Heart right ventricle (tissue), 16 donors: ENCODE data around the gene PARP11. TPM values are rescaled to one million over a fixed set of nuclear protein-coding genes. Genes with fewer than 3 reads are reported as not detected.
A peak's percentile ranks its signal among the peaks of the same experiment; 100 is the strongest.

Experiments
- ATAC-seq, 8 donors: fragments of 200-7000 bp; cut with Tn5 transposase; one replicate each; pipeline ENCODE4 v1.9.1; 2020; ENCODE audit warnings: mild to moderate bottlenecking in 8 of 8, moderate library complexity in 8 of 8, moderate number of reproducible peaks in 1 of 8
- DNase-seq, 2 donors: peaks; one replicate each; pipeline ENCODE4 v3.0.0-alpha.2; 2020
- H3K27ac ChIP-seq, 10 donors: fragments of 200-600 bp; sonication (generic) in 2 of 10; one replicate each; pipeline versions ENCODE4 v1.5.0 to v1.8.0; 2020 to 2022; ENCODE audit warnings: mild to moderate bottlenecking in 3 of 10
- H3K27me3 ChIP-seq, 7 donors: fragments of 200-600 bp; one replicate each; pipeline ENCODE4 v1.8.0; 2021 to 2022; ENCODE audit warnings: mild to moderate bottlenecking in 2 of 7
- H3K36me3 ChIP-seq, 9 donors: fragments of 200-600 bp; sonication (generic) in 1 of 9; one replicate each; pipeline versions ENCODE4 v1.5.0 to v1.8.0; 2020 to 2022; ENCODE audit warnings: mild to moderate bottlenecking in 2 of 9
- H3K4me1 ChIP-seq, 9 donors: fragments of 200-600 bp; sonication (generic) in 1 of 9; one replicate each; pipeline versions ENCODE4 v1.5.0 to v1.8.0; 2020 to 2022; ENCODE audit warnings: mild to moderate bottlenecking in 4 of 9
- H3K4me3 ChIP-seq, 10 donors: fragments of 200-600 bp; sonication (generic) in 2 of 10; one replicate each; pipeline versions ENCODE4 v1.5.0 to v1.8.0; 2020 to 2022; ENCODE audit warnings: mild to moderate bottlenecking in 7 of 10, moderate library complexity in 2 of 10
- H3K9me3 ChIP-seq, 11 donors: fragments of 200-600 bp in 10 of 11; sonication (generic) in 2 of 11; one replicate each; pipeline versions ENCODE4 v1.5.0 to v1.8.0; 2013 to 2022; ENCODE audit warnings: mild to moderate bottlenecking in 2 of 11, control low read depth in 1 of 11, moderate library complexity in 1 of 11
- CTCF ChIP-seq, 9 donors: fragments of 200-600 bp; sonication (generic) in 2 of 9; IDR thresholded peaks; one replicate each; pipeline versions ENCODE4 v1.5.0 to v1.8.0; 2021 to 2022; ENCODE audit warnings: antibody characterized with exemption in 9 of 9, mild to moderate bottlenecking in 5 of 9, moderate library complexity in 1 of 9
- whole genome bisulfite sequencing, 2 donors: extraction: QIAGEN DNeasy Blood & Tissue Kit; methylation state at CpG; one replicate each; pipeline ENCODE4 v1.1.7; 2013; ENCODE audit warnings: inconsistent platforms in 1 of 2; 5-methylcytosine and 5-hydroxymethylcytosine counted together
- intact Hi-C, 10 donors: fragments of 100-400 bp; cut with DNase I; formaldehyde crosslinking; loops; one replicate each; pipeline versions ENCODE4 v1.11.1 to v1.14.2; 2022
- long read RNA-seq, 3 donors: library from polyadenylated mRNA; unstranded; transcript quantifications; one replicate each; pipeline ENCODE4 v2.0.0, GENCODE V29; 2020 to 2021
- polyA plus RNA-seq, 2 donors: library from polyadenylated mRNA; stranded (reverse); fragments of 200-250 nt; gene quantifications; one replicate each; pipeline ENCODE4 v1.2.3, GENCODE V29; 2013
- total RNA-seq, 10 donors: library from RNA; stranded (reverse); fragmentation: NEBNext Ultra II Directional in 3 of 10; extraction: Animal tissue kit (Norgen Biotek cat#: 25700) in 3 of 10; gene quantifications; one replicate each; pipeline versions ENCODE4 v1.2.1 to v1.2.4, GENCODE V29; 2021 to 2023
- donor health status: Arrhythmogenic right ventricular cardiomyopathy.
- donor health status: ischemic (EF 13 %, LVEDD 7.1; RV severe dilation, severe dysfunction).
- donor health status: healthy with polysubstance abuse.
- donor health status: DM: no; HTN: yes; CAD: no.
- donor health status: DM: no; HTN: no; CAD: no.
- donor health status: ischemic (EF 25% LVEDD 6.9; RV normal size, moderate dysfunction).
- donor health status: ischemic (EF 25% LVEDD 5.7; RV mildly dilated, moderate dysfunction).
- donor health status: healthy.
- donor health status: DM: yes; HTN: yes; CAD: no.
- donor health status: Ischemic cardiomyopathy.
- donor health status: ischemic (EF 35%, LVEDD 5.7; RV mildly dilated, moderate dysfunction).
- donor health status: nonischemic (EF 11% LVEDD 7.7; RV severe dilation, severe dysfunction).
- donor health status: DM: yes; HTN: yes; CAD: no.
- donor health status: PGD.
- donor health status: ischemic (EF 29% LVEDD 5.4; RV normal size, mild dysfunction).
- donor health status: nonischemic (EF 23%, LVEDD 6.1; RV moderate dilation, normal function).

Gene PARP11
- total RNA-seq (1 to 10 TPM; 4.2 to 7.5 (median 5.7) TPM), polyA plus RNA-seq (1 to 10 TPM; 1.5 to 2.3 TPM)
- long read RNA-seq, donor 1, full-length matches to known transcripts, result 2 of 4 reads
- long read RNA-seq, donor 1, partial matches to known transcripts, result 0 of 4 reads
- long read RNA-seq, donor 1, other reads (novel, unspliced or antisense), result 2 of 4 reads
- long read RNA-seq, donor 2, partial matches to known transcripts, result 2 of 5 reads
- long read RNA-seq, donor 2, other reads (novel, unspliced or antisense), result 3 of 5 reads
- long read RNA-seq, donor 3, full-length matches to known transcripts, result 2 of 7 reads
- long read RNA-seq, donor 3, partial matches to known transcripts, result 1 of 7 reads
- long read RNA-seq, donor 3, other reads (novel, unspliced or antisense), result 4 of 7 reads

GRCh38 chr12:3872800-3873636, at the start of gene PARP11:
PARP11 (minus strand) TSS chr12:3873399; CDS start chr12:3873229, 170 bp downstream.
- Histone ChIP-seq H3K36me3 (no peaks in the 10 kb centered on the region), H3K4me1 (peaks cover 6 to 39% (median 19%) of the 10 kb centered on the region in 9 donors), H3K27me3 (no peaks in the 10 kb centered on the region), H3K4me3 (peak within 1 kb of the TSS; percentile 54 to 82 (median 74)), H3K9me3 (peaks cover 0 to under 1% (median 0%) of the 10 kb centered on the region in 11 donors), H3K27ac (peak within 1 kb of the TSS; percentile 69 to 96 (median 91))
- intact Hi-C loops, result no loop called here
- TF ChIP-seq CTCF (IDR thresholded peaks at IDR 0.05), result no peak
- WGBS, 2 donors, result 0 to 1% methylated on average over 54 to 55 of the region's 55 CpGs
- peak; percentile 99 to 100 (median 100) for ATAC-seq
- peak; percentile 98 for DNase-seq

- Histone ChIP-seq H3K9me3 (no peaks in the 10 kb centered on the region), H3K27me3 (peaks cover 0 to 89% (median 56%) of the 10 kb centered on the region in 7 donors), H3K4me1 (no peaks in the 10 kb centered on the region), H3K36me3 (no peaks in the 10 kb centered on the region), H3K4me3 (no peak overlapping the region), H3K27ac (no peak overlapping the region)
- 90% methylated on average over 6 of the region's 6 CpGs for WGBS, 2 donors
- TF ChIP-seq CTCF (IDR thresholded peaks at IDR 0.05), result no peak
- intact Hi-C loops, result no loop called here
- ATAC-seq (no peak), DNase-seq (no peak)
These were observed 48.8 kb upstream of the PARP11 start for GRCh38 chr12:3922033-3922432.

GRCh38 chr12:3921526-3921925, 48.3 kb upstream of the PARP11 start:
- H3K9me3 ChIP-seq, result no peaks in the 10 kb centered on the region
- no peaks in the 10 kb centered on the region for H3K4me1 ChIP-seq
- no peak overlapping the region for H3K27ac ChIP-seq
- 61 to 83% methylated on average over 3 of the region's 3 CpGs for WGBS, 2 donors
- peaks cover 0 to 87% (median 56%) of the 10 kb centered on the region in 7 donors for H3K27me3 ChIP-seq
- DNase-seq (no peak), ATAC-seq (no peak)
- no peak for TF ChIP-seq CTCF (IDR thresholded peaks at IDR 0.05)
- no peaks in the 10 kb centered on the region for H3K36me3 ChIP-seq
- intact Hi-C loops, result no loop called here
- no peak overlapping the region for H3K4me3 ChIP-seq

- intact Hi-C loops, result no loop called here
- no peaks in the 10 kb centered on the region for H3K9me3 ChIP-seq
- no peak for TF ChIP-seq CTCF (IDR thresholded peaks at IDR 0.05)
- peaks cover 0 to 86% (median 56%) of the 10 kb centered on the region in 7 donors for H3K27me3 ChIP-seq
- H3K4me3 ChIP-seq, result no peak overlapping the region
- H3K27ac ChIP-seq, result no peak overlapping the region
- ATAC-seq (no peak), DNase-seq (no peak)
- H3K4me1 ChIP-seq, result no peaks in the 10 kb centered on the region
- 75 to 81% methylated on average over 7 of the region's 7 CpGs for WGBS, 2 donors
- H3K36me3 ChIP-seq, result no peaks in the 10 kb centered on the region
These were observed 47.9 kb upstream of the PARP11 start for GRCh38 chr12:3921151-3921471.
